Fibroblast of gingiva (primary cell): ENCODE results near the gene STXBP3.

Source experiments
- DNase-seq: peaks from one replicate; pipeline ENCODE4 v3.0.0-alpha.2; 2011; ENCODE audit warnings: low read depth

Gene STXBP3

DNA sequence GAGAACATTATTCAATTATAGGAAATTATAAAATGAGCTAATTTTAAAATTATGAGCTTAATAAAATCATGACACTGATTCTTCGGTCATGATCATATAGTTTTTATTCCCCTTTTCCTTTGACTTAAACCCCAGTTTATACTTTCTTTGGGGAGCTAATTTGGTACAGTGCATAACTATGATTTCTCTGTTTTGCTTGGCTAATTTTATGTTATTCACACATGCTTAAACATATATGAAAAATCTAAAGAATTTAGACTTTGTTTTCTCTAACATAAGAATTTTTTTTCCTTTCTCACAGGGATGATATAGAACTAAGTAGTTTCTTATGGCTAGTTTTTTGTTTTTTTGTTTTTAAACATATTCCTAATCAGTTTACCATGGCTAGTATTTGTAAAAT is 52.5 kb downstream of the STXBP3 start:
- DNase-seq = no peak

DNA sequence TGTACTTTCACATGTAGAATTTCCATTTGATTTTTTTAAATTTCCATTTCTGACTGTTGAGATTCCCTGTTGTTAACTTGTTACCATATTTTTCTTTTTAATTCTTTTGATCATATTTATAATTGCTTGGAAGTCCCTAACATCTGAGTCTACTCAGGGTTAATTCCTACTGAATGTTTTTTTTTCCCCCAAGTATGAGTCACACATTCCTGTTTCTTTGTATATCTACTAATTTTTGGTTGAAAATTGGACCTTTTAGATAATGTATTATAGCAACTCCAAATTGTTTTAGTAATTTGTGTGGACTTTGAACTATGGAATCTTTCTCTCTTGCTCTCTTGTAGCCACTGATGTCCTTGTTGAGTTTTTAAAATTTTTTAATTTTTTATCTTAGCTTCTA is 54.6 kb downstream of the STXBP3 start:
- no peak for DNase-seq

DNA sequence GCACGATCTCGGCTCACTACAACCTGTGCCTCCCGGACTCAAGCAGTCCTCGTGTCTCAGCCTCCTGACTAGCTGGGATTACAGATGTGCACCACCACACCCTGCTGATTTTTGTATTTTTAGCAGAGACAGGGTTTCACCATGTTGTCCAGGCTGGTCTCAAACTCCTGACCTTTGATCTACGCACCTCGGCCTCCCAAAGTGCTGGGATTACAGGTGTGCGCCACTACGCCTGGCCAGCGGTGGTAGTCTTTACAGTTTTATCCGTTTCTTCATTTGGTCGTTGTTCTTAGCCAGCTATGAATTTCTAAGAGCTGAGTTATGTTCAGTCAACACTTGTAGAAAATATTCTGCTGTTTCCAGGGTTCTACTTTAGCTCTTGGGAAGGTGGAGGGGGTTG is 57.1 kb downstream of the STXBP3 start:
- DNase-seq = no peak

DNA sequence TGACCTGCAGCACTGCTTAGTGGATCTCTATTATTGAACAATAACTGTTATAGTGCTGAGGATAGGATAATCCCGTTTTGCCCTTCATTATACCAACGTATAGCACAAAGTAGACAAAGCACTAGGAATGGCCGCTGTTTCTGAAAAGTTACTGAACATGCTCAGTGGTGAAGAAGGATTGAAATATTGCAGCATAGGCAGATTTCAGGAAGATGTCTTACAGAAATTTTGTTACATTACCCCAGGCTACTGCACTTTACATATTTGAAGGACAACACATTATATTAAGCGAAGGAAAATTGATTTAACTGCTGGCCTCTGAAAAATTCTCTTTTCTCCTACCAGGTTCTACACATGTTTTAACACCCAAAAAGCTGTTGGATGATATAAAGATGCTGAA is 62.0 kb downstream of the STXBP3 start:
- no peak for DNase-seq

GRCh38 chr1:108811611-108812010 is 65.1 kb downstream of the STXBP3 start:
- DNase-seq = no peak

DNA sequence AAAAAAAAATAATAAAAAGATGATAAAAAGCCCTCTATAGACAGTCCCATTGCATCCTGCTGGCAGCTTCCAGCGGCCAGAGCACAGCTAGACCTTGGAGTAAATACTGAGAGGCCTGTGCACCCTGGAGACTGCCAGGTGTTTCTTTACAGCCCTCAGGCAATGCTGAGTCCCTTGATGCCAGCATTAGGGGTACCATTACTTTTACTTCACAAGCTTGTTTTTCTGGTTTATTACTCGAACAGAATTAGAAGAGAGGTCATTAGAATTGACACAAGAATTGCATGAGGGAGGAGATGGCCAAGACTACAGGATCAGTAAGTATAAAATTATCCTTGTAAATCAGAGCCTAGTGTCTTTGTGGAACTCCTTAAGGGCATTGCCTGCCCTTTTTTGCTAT is 66.9 kb downstream of the STXBP3 start:
- DNase-seq = no peak

- peak; percentile 62 for DNase-seq
These were observed 68.1 kb downstream of the STXBP3 start for GRCh38 chr1:108814343-108815125.

- no peak for DNase-seq
These were observed 69.1 kb downstream of the STXBP3 start for GRCh38 chr1:108815566-108815965.

DNA sequence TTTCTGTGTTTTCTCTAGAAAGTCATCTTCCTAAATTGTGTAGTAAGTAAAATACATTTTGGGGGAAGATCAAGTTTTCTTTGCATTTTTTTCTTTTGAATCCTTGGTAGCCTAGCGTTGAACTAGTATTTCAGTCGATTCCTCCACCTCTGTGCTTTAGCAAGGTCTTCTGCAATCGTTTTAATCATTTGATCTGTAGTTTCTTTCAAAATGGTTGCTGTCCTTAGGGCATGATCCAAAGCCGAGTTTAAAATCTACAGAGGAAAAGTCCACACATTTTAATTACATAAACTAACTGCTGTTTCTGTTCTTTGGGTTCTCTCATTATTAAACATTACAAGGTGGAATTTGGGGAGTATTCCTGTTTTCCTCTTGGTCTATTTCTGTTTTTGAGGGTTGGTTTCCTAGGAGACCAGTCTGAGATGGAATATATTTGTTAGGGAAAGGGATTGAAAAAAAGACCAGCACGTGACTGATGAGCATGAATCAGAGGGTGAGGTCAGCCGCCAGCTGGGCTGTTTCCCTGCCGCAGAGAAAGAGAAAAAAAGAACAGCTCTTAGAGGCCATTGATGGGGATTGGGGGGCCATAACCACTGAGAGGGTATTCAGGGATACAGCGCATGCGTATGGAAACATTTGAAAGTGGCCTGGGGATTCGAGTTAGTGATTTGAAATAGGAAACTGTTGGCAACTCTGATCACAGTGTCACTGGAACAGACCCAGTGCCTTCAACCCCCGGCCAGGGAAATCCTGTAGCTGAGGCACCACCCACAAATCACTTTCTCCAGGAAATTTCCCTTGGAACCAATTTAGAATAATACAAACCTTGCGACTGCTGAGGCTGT is 69.8 kb downstream of the STXBP3 start:
- peak; percentile 92 for DNase-seq

DNA sequence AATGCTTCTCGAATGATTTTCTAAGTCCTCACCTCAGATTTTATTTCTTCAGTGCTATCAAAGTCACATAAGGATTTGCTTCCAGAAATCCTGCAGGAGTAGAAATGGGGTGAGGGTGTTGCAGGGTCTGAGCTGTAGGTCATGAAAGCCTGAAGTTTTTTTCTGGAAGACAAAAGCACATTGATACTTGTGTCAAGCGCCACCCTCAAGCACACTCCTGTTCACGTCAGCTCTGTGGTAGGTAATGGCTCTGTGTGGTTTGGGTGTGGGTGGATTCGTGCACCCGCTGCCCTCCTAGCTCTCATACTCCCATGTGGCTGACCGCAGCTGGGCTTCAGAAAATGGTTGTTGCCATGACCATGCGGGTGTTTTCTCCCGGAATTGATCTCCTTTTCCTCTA is 70.5 kb downstream of the STXBP3 start:
- DNase-seq = peak; percentile 58

GRCh38 chr1:108817811-108818210 is 71.3 kb downstream of the STXBP3 start:
- no peak for DNase-seq

- DNase-seq = no peak
These were observed 73.4 kb downstream of the STXBP3 start for GRCh38 chr1:108819878-108820277.

DNA sequence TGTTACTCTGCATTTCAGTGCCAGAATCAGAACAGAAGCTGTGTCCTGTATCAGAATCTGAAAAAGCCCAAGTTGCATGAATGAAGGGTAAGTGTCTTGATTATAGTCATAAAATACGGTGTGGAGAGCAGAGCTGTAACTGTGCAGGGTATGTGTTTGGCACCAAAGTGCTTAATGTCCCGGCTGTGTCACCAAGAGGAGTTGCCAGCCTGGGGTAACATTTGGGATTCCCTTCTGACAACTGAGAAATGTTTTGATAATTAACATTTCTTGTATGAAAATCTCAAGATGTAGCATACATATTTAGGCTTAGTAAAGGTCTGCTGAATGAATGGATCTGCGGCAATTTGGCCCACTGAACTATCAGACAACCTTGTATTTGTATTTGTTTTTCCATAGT is 77.2 kb downstream of the STXBP3 start:
- no peak for DNase-seq

DNA sequence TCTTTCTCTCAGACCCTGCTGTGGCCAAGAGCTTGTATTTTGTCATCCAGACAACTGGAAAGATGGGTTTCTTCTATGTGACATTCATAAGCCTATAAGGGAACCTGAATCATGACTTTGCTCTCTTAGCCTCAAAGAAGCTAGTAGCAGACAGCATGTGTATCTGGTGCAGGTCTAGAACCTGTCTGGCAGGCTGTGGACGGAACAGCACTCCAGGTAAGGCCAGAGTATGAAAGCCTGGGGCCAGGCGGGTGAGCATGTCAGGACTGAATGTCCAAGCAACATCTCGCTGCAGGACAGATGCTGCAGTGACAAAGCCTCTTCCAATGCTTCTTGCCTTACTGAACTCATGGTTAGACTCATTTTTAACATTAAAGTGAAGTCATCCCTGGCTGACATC is 77.6 kb downstream of the STXBP3 start:
- DNase-seq = no peak

GRCh38 chr1:108826081-108826635 is 79.7 kb downstream of the STXBP3 start:
- no peak for DNase-seq

GRCh38 chr1:108828074-108828961 is 81.8 kb downstream of the STXBP3 start:
- DNase-seq = peak; percentile 80

- no peak for DNase-seq
These were observed 83.0 kb downstream of the STXBP3 start for GRCh38 chr1:108829498-108829916.

DNA sequence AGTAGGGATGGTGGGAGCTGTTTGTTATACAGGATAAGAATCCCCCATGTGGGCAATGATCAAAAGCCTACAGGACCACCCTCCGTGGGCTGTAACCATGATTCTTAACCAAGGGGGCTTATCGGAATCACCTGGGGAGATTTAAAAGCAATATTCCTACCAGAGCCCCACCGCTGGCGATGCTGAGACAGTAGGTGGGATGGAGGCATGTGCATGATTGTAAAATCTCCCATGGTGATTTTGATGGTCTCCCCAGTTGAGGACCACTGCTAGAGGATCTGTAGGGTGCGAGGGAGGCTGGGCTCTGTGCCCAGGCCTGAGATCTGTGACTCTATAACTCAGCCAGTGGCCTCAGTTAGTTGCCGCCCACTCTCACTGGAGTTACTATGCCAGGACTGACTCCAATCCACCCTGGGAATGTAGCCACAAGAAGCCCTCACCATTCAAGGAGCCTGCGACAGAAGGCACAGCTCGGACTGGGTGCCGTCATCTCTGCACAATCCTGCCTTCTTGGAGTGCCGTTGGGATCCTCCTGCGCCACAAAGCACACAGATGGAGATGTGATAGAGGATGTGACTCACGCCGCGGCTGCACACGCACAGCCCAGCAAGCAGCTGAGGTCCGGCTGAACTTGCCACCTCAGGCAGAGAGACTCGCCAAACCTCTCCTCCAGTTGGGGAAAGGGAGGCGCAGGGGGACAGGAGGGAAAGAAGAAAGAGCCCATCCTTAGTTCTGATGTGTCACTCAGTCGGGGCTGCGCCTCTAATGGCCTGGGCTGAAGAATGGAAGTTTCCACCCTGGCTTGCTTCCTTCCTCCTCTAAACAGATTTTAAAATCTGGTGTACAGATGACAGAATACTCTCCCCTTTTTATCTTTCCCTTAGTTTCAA is 83.9 kb downstream of the STXBP3 start:
- DNase-seq = peak; percentile 90

DNA sequence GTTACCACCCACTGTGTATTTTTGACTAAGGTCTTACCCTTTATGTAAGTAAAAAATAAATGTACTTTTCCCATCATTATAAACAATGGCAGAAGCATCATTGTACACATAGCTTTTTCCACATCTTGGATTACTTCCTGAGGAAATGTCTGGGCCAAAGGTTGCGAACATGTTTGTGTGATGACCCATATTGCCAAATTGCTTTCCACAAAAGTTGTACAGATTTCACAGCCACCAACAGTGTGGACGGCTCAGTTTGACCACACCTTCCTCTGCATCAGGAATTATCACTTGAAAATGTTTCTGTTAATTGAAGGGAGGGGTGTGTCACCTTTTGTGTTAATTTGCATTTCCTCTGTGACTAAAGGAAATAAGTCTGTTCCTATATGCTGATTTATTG is 84.8 kb downstream of the STXBP3 start:
- DNase-seq = peak; percentile 78

GRCh38 chr1:108832929-108833328 is 86.5 kb downstream of the STXBP3 start:
- DNase-seq = no peak

- DNase-seq = no peak
These were observed 95.2 kb downstream of the STXBP3 start for GRCh38 chr1:108841703-108842102.
